Smooth muscle cell (in vitro differentiated cells): ENCODE measurements around the gene CST7. TPM values are rescaled to one million over a fixed set of nuclear protein-coding genes. Genes with fewer than 3 reads are reported as not detected.

Experiments
- DNase-seq: peaks from one replicate; lab custom pipeline; 2025; ENCODE audit not compliant: unreplicated experiment; lab: John Stamatoyannopoulos, UW
- H2AFZ ChIP-seq: fragments of 200-600 bp; sonication (generic); 2 replicates; pipeline ENCODE4 v1.6.0; 2016; ENCODE audit warnings: antibody characterized with exemption, low read depth, mild to moderate bottlenecking
- H3F3A ChIP-seq: fragments of 200-600 bp; sonication (generic); 2 replicates; pipeline ENCODE4 v1.6.0; 2017; ENCODE audit warnings: antibody characterized with exemption, low read depth
- H3K27ac ChIP-seq: fragments of 200-600 bp; sonication (generic); 2 replicates; pipeline ENCODE4 v1.5.1; 2016; ENCODE audit warnings: low read depth, mild to moderate bottlenecking
- H3K27me3 ChIP-seq: fragments of 200-600 bp; sonication (generic); 2 replicates; pipeline ENCODE4 v1.6.1; 2016; ENCODE audit warnings: low read depth, mild to moderate bottlenecking
- H3K36me3 ChIP-seq: fragments of 200-600 bp; sonication (generic); 2 replicates; pipeline ENCODE4 v1.5.1; 2016; ENCODE audit warnings: low read depth
- H3K4me1 ChIP-seq: fragments of 200-600 bp; sonication (generic); 2 replicates; pipeline ENCODE4 v1.5.1; 2016; ENCODE audit warnings: low read depth
- H3K4me2 ChIP-seq: fragments of 200-600 bp; sonication (generic); 2 replicates; pipeline ENCODE4 v1.6.0; 2016; ENCODE audit warnings: mild to moderate bottlenecking
- H3K4me3 ChIP-seq: fragments of 200-600 bp; sonication (generic); 2 replicates; pipeline ENCODE4 v1.5.1; 2016; ENCODE audit warnings: mild to moderate bottlenecking
- H3K79me2 ChIP-seq: fragments of 200-600 bp; sonication (generic); 2 replicates; pipeline ENCODE4 v1.6.0; 2016; ENCODE audit warnings: low read depth, mild to moderate bottlenecking
- H3K9ac ChIP-seq: fragments of 200-600 bp; sonication (generic); 2 replicates; pipeline ENCODE4 v1.6.0; 2016; ENCODE audit warnings: low read depth
- H3K9me3 ChIP-seq: fragments of 200-600 bp; sonication (generic); replicated peaks from 2 replicates; pipeline ENCODE4 v1.5.1; 2016; ENCODE audit warnings: low read depth
- H4K20me1 ChIP-seq: fragments of 200-600 bp; sonication (generic); 2 replicates; pipeline ENCODE4 v1.6.0; 2016; ENCODE audit warnings: low read depth
- WGBS: methylation state at CpG from one replicate; pipeline ENCODE4 v1.1.7; 2016; ENCODE audit warnings: low lambda C conversion rate; 5-methylcytosine and 5-hydroxymethylcytosine counted together
- polyA plus RNA-seq: library from polyadenylated mRNA; unstranded; fragments of >200 nt; fragmentation: Nextera tagmentation; extraction: Ambion mirVana; gene quantifications from 2 replicates; pipeline ENCODE4 v1.2.1, GENCODE V29; 2016
- total RNA-seq: library from RNA; depleted of rRNA; stranded (reverse); fragments of >200 nt; gene quantifications from 2 replicates; pipeline ENCODE4 v1.2.3, GENCODE V29; 2014
- TF ChIP-seq, protein P1 (sequence below): fragments of 200-600 bp; sonication (generic); IDR thresholded peaks from 2 replicates; pipeline ENCODE4 v1.5.1; 2017; ENCODE audit warnings: borderline replicate concordance, mild to moderate bottlenecking, antibody characterized with exemption; ENCODE audit not compliant: insufficient read depth, poor library complexity, severe bottlenecking

Gene CST7
- total and polyA plus RNA-seq, 2 experiments from 2014 or later, result 1.8 TPM; not detected in 1

GRCh38 chr20:24981790-24982189, 32.7 kb downstream of the CST7 start:
- DNase-seq, result no peak
- Histone ChIP-seq H3K4me1 (no peaks in the 10 kb centered on the region), H3K4me3 (no peak overlapping the region), H3K9ac (no peak overlapping the region), H2AFZ (no peak overlapping the region), H3K27me3 (no peaks in the 10 kb centered on the region), H4K20me1 (peaks cover 25% of the 10 kb centered on the region), H3K79me2 (peaks cover 8% of the 10 kb centered on the region), H3K27ac (no peak overlapping the region), H3K4me2 (no peak overlapping the region), H3F3A (no peaks in the 10 kb centered on the region), H3K36me3 (peaks cover 12% of the 10 kb centered on the region), H3K9me3 (no peaks in the 10 kb centered on the region)
- TF ChIP-seq, protein P1, sequence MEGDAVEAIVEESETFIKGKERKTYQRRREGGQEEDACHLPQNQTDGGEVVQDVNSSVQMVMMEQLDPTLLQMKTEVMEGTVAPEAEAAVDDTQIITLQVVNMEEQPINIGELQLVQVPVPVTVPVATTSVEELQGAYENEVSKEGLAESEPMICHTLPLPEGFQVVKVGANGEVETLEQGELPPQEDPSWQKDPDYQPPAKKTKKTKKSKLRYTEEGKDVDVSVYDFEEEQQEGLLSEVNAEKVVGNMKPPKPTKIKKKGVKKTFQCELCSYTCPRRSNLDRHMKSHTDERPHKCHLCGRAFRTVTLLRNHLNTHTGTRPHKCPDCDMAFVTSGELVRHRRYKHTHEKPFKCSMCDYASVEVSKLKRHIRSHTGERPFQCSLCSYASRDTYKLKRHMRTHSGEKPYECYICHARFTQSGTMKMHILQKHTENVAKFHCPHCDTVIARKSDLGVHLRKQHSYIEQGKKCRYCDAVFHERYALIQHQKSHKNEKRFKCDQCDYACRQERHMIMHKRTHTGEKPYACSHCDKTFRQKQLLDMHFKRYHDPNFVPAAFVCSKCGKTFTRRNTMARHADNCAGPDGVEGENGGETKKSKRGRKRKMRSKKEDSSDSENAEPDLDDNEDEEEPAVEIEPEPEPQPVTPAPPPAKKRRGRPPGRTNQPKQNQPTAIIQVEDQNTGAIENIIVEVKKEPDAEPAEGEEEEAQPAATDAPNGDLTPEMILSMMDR, result no peak
- 100% methylated on average over 3 of the region's 3 CpGs for WGBS

- H3K36me3 ChIP-seq, result peaks cover 5% of the 10 kb centered on the region
- H3K4me2 ChIP-seq, result no peak overlapping the region
- no peak overlapping the region for H3K27ac ChIP-seq
- peaks cover 25% of the 10 kb centered on the region for H3K79me2 ChIP-seq
- no peak for DNase-seq
- no peaks in the 10 kb centered on the region for H3K9me3 ChIP-seq
- no peak overlapping the region for H3K4me3 ChIP-seq
- no peak overlapping the region for H3K9ac ChIP-seq
- H3K27me3 ChIP-seq, result no peaks in the 10 kb centered on the region
- WGBS, result 96% methylated on average over 8 of the region's 8 CpGs
- H3F3A ChIP-seq, result no peaks in the 10 kb centered on the region
- no peaks in the 10 kb centered on the region for H3K4me1 ChIP-seq
- peaks cover 36% of the 10 kb centered on the region for H4K20me1 ChIP-seq
- H2AFZ ChIP-seq, result no peak overlapping the region
- TF ChIP-seq, protein P1, result no peak
Observed at GRCh38 chr20:24983896-24984295, 34.8 kb downstream of the CST7 start.

DNA sequence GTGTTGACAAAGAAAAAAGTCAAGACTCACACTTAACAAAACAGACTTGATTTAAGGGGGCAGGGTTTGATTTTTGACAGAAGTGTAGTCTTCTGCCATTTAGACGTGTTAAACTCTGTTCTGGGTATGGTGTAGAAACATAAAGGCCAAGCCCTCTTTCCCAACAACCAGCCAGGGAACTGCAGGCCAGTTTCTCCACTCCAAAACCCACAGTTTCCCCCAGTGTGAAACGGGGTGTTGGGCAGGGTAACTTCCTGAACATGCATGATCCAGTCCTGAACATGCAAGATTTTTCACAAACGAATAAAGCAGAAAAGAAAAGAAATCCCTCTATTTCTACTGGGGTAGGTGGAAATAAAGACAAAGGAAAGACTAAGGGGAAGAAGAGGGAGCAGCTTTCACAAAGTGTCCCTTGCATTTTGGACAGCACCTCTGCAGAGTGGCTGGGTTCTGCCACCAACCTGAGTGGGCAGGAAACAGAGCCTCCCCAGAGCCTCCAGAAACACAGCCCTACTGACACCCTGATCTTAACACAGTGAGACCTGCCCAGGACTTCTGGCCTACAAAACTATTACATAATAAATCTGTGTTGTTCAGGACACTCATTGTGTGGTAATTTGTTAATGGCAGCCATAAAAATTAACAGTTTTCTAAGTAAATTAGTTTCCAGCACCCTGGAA, 36.0 kb downstream of the CST7 start:
- no peak overlapping the region for H3K9ac ChIP-seq
- H2AFZ ChIP-seq, result no peak overlapping the region
- TF ChIP-seq, protein P1, result no peak
- H3K27me3 ChIP-seq, result no peaks in the 10 kb centered on the region
- no peak overlapping the region for H3K4me2 ChIP-seq
- no peak for DNase-seq
- H4K20me1 ChIP-seq, result peaks cover 48% of the 10 kb centered on the region
- H3F3A ChIP-seq, result no peaks in the 10 kb centered on the region
- peaks cover 37% of the 10 kb centered on the region for H3K79me2 ChIP-seq
- no peak overlapping the region for H3K4me3 ChIP-seq
- no peaks in the 10 kb centered on the region for H3K4me1 ChIP-seq
- H3K27ac ChIP-seq, result no peak overlapping the region
- no peaks in the 10 kb centered on the region for H3K9me3 ChIP-seq
- 90% methylated on average over 3 of the region's 3 CpGs for WGBS
- peaks cover 5% of the 10 kb centered on the region for H3K36me3 ChIP-seq

DNA sequence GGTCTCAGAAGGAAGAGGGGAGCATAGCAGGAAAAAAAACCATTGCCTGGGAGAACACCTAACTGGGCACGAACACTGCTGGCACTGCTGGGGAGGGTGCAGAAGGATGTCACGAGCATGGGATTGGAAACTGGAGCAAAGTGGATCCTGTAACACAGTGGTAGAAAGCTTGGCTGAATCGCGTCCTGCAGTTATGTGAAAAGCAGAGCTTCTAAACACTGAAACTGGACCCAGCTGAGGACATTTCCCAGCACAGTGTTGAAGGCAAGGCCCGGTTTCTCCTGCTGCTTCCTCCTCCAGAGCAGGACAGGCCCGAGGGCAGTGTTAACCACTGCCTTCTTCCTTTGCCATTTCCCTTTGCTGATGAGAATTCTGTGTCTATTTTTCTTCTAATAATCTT, 36.7 kb downstream of the CST7 start:
- Histone ChIP-seq H3K4me1 (no peaks in the 10 kb centered on the region), H3K4me3 (no peak overlapping the region), H2AFZ (no peak overlapping the region), H4K20me1 (peaks cover 49% of the 10 kb centered on the region), H3K9ac (no peak overlapping the region), H3F3A (no peaks in the 10 kb centered on the region), H3K9me3 (no peaks in the 10 kb centered on the region), H3K79me2 (peaks cover 43% of the 10 kb centered on the region), H3K36me3 (peaks cover 5% of the 10 kb centered on the region), H3K4me2 (no peak overlapping the region), H3K27ac (no peak overlapping the region), H3K27me3 (no peaks in the 10 kb centered on the region)
- no peak for DNase-seq
- TF ChIP-seq, protein P1, result no peak
- 69% methylated on average over 6 of the region's 6 CpGs for WGBS
